AG10803 (cell line): ENCODE data around the gene MLC1.

Source experiments
- DNase-seq: peaks from one replicate; pipeline ENCODE4 v3.0.0; 2010; ENCODE audit warnings: low read depth
- H3K4me3 ChIP-seq: 2 replicates; pipeline ENCODE4 v1.5.1; 2011; ENCODE audit warnings: mild to moderate bottlenecking, low read length, control low read depth
- CTCF ChIP-seq: conservative IDR thresholded peaks from 2 replicates; pipeline ENCODE4 v1.5.1; 2011; ENCODE audit warnings: mild to moderate bottlenecking, low read length, control low read depth, inconsistent platforms

Gene MLC1

GRCh38 chr22:50114221-50115021 is 29.2 kb upstream of the MLC1 start:
- peak; percentile 80 for DNase-seq
- no peak for TF ChIP-seq CTCF
- H3K4me3 ChIP-seq = peak overlapping the region; percentile 47

GRCh38 chr22:50112151-50113118 is 27.2 kb upstream of the MLC1 start:
- H3K4me3 ChIP-seq = no peak overlapping the region
- DNase-seq = peak; percentile 64
- TF ChIP-seq CTCF = no peak

GRCh38 chr22:50111056-50111455 is 25.8 kb upstream of the MLC1 start:
- no peak for DNase-seq
- no peak overlapping the region for H3K4me3 ChIP-seq
- no peak for TF ChIP-seq CTCF

DNA sequence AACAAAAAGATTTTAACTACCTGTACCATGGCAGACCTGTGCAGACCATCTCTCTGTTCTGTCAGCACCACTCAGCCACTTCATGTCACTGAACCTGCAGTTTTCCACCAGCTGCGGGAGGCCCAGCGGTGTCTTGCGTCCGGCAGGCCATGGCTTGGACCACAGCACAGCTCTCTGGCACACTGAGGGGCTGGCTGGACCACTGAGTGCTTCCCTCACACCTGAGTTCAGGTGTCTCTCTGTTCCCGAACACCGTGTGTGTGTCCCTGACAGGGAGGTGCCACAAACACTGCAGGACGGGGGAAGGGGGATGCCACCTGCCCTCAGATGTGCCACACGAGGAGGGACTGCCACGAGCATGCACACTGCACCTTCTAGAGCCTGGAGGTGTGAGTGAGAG is 22.3 kb upstream of the MLC1 start:
- TF ChIP-seq CTCF = no peak
- DNase-seq = no peak
- no peak overlapping the region for H3K4me3 ChIP-seq

DNA sequence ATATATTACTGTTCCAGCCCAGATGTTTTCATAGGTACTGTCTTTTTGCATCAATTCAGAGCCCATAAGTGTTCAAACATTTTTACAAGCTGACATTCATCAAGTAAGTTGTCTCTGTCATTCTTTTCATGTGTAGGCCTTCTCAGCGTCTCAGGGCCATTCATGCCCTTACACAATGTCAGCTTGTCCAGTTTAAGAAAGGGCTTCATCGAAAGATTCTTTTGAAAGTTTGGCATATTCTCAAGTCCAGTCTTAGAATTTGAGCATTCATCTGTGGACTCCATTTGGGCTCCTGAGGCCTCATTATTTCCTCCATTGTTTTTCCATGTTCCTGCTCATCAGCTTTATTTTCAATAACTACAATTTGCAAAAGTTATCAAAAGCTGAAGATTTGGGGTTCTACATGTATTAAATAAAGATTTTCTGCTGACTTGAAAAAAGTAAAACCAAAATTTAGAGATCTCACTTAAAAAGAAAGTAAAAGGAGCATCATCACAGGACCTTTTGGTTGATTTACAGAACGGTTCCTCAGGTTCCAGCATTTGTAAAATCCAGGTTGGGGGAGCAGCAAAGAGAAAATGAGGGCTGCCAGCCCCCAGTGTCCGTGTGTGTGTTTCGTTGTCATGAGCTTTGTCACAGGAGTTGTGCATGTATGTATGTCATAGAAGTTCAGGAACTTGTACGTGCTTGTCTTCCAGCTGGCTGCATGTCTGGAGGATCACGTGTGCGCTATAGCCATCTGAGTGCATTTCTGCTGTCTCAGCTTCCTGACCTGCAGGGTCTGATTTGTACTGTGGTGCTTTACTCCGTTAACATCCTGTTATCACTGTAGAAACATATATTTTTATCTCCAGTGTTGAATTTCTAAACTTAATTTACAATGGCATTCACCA is 20.2 kb upstream of the MLC1 start:
- no peak overlapping the region for H3K4me3 ChIP-seq
- TF ChIP-seq CTCF = no peak
- peak; percentile 52 for DNase-seq

GRCh38 chr22:50104141-50104544 is 18.9 kb upstream of the MLC1 start:
- TF ChIP-seq CTCF = no peak
- no peak overlapping the region for H3K4me3 ChIP-seq
- DNase-seq = no peak
